ENCODE results near the gene MEP1B. TPM values are rescaled to one million over a fixed set of nuclear protein-coding genes. Genes with fewer than 3 reads are reported as not detected.
"Not testable (repeated sequence)": the region's sequence is repeated elsewhere in the genome, so short reads cannot be mapped to it uniquely, and the experiment has no call there.

The MEP1B gene
- polyA plus RNA-seq: not detected

GRCh38 chr18:32189790-32190189, at the start of gene MEP1B:
Gene MEP1B (plus strand): TSS chr18:32190039. CDS start chr18:32190071, 32 bp downstream.
- H3K9me3 ChIP-seq (ENCODE audit: control insufficient read depth in 2 of 2, insufficient read depth in 1 of 2, low read depth in 1 of 2, low read length in 1 of 2): no peaks in the 10 kb centered on the region
- H3K36me3 ChIP-seq (ENCODE audit: control insufficient read depth in 2 of 2, insufficient read depth in 2 of 2, low read length in 1 of 2): no peaks in the 10 kb centered on the region
- WGBS, 2 donors: 68 to 81% methylated on average over 2 of the region's 2 CpGs
- no peak within 1 kb of the TSS for H3K4me3 ChIP-seq (ENCODE audit: low read depth in 1 of 2, low read length in 2 of 2)
- no peak within 1 kb of the TSS for H3K27ac ChIP-seq (ENCODE audit: low read depth in 2 of 2, low read length in 1 of 2)
- no peaks in the 10 kb centered on the region for H3K4me1 ChIP-seq (ENCODE audit: control insufficient read depth in 2 of 2, insufficient read depth in 2 of 2, low read length in 1 of 2)
- H3K27me3 ChIP-seq (ENCODE audit: control insufficient read depth in 1 of 2, insufficient read depth in 2 of 2, low read length in 2 of 2): no peaks in the 10 kb centered on the region

- no peak overlapping the region for H3K4me3 ChIP-seq (ENCODE audit: low read depth in 1 of 2, low read length in 2 of 2)
- H3K36me3 ChIP-seq (ENCODE audit: control insufficient read depth in 2 of 2, insufficient read depth in 2 of 2, low read length in 1 of 2): no peaks in the 10 kb centered on the region
- 58 to 60% methylated on average over 2 of the region's 2 CpGs for WGBS, 2 donors
- H3K27ac ChIP-seq (ENCODE audit: low read depth in 2 of 2, low read length in 1 of 2): no peak overlapping the region
- no peaks in the 10 kb centered on the region for H3K4me1 ChIP-seq (ENCODE audit: control insufficient read depth in 2 of 2, insufficient read depth in 2 of 2, low read length in 1 of 2)
- H3K27me3 ChIP-seq (ENCODE audit: control insufficient read depth in 1 of 2, insufficient read depth in 2 of 2, low read length in 2 of 2): no peaks in the 10 kb centered on the region
- H3K9me3 ChIP-seq (ENCODE audit: control insufficient read depth in 2 of 2, insufficient read depth in 1 of 2, low read depth in 1 of 2, low read length in 1 of 2): no peaks in the 10 kb centered on the region
Observed at GRCh38 chr18:32148185-32148870, 41.5 kb upstream of the MEP1B start.

- Histone ChIP-seq H3K4me1 (ENCODE audit: control insufficient read depth in 2 of 2, insufficient read depth in 2 of 2, low read length in 1 of 2) (no peaks in the 10 kb centered on the region), H3K36me3 (ENCODE audit: control insufficient read depth in 2 of 2, insufficient read depth in 2 of 2, low read length in 1 of 2) (no peaks in the 10 kb centered on the region), H3K27ac (ENCODE audit: low read depth in 2 of 2, low read length in 1 of 2) (no peak overlapping the region), H3K27me3 (ENCODE audit: control insufficient read depth in 1 of 2, insufficient read depth in 2 of 2, low read length in 2 of 2) (no peaks in the 10 kb centered on the region), H3K4me3 (ENCODE audit: low read depth in 1 of 2, low read length in 2 of 2) (no peak overlapping the region), H3K9me3 (ENCODE audit: control insufficient read depth in 2 of 2, insufficient read depth in 1 of 2, low read depth in 1 of 2, low read length in 1 of 2) (no peaks in the 10 kb centered on the region)
- WGBS, 2 donors: 81% methylated on average over 5 of the region's 5 CpGs
Observed at GRCh38 chr18:32152705-32153448, 37.0 kb upstream of the MEP1B start.

GRCh38 chr18:32156855-32157254, 33.0 kb upstream of the MEP1B start:
- H3K9me3 ChIP-seq (ENCODE audit: control insufficient read depth in 2 of 2, insufficient read depth in 1 of 2, low read depth in 1 of 2, low read length in 1 of 2): no peaks in the 10 kb centered on the region
- H3K36me3 ChIP-seq (ENCODE audit: control insufficient read depth in 2 of 2, insufficient read depth in 2 of 2, low read length in 1 of 2): no peaks in the 10 kb centered on the region
- H3K4me1 ChIP-seq (ENCODE audit: control insufficient read depth in 2 of 2, insufficient read depth in 2 of 2, low read length in 1 of 2): no peaks in the 10 kb centered on the region
- H3K4me3 ChIP-seq (ENCODE audit: low read depth in 1 of 2, low read length in 2 of 2): no peak overlapping the region
- no peak overlapping the region for H3K27ac ChIP-seq (ENCODE audit: low read depth in 2 of 2, low read length in 1 of 2)
- H3K27me3 ChIP-seq (ENCODE audit: control insufficient read depth in 1 of 2, insufficient read depth in 2 of 2, low read length in 2 of 2): no peaks in the 10 kb centered on the region

GRCh38 chr18:32157580-32157979, 32.3 kb upstream of the MEP1B start:
- H3K27ac ChIP-seq (ENCODE audit: low read depth in 2 of 2, low read length in 1 of 2): no peak overlapping the region
- 65 to 67% methylated on average over 5 of the region's 5 CpGs for WGBS, 2 donors
- H3K27me3 ChIP-seq (ENCODE audit: control insufficient read depth in 1 of 2, insufficient read depth in 2 of 2, low read length in 2 of 2): no peaks in the 10 kb centered on the region
- H3K4me1 ChIP-seq (ENCODE audit: control insufficient read depth in 2 of 2, insufficient read depth in 2 of 2, low read length in 1 of 2): no peaks in the 10 kb centered on the region
- no peaks in the 10 kb centered on the region for H3K9me3 ChIP-seq (ENCODE audit: control insufficient read depth in 2 of 2, insufficient read depth in 1 of 2, low read depth in 1 of 2, low read length in 1 of 2)
- H3K36me3 ChIP-seq (ENCODE audit: control insufficient read depth in 2 of 2, insufficient read depth in 2 of 2, low read length in 1 of 2): no peaks in the 10 kb centered on the region
- no peak overlapping the region for H3K4me3 ChIP-seq (ENCODE audit: low read depth in 1 of 2, low read length in 2 of 2)

DNA sequence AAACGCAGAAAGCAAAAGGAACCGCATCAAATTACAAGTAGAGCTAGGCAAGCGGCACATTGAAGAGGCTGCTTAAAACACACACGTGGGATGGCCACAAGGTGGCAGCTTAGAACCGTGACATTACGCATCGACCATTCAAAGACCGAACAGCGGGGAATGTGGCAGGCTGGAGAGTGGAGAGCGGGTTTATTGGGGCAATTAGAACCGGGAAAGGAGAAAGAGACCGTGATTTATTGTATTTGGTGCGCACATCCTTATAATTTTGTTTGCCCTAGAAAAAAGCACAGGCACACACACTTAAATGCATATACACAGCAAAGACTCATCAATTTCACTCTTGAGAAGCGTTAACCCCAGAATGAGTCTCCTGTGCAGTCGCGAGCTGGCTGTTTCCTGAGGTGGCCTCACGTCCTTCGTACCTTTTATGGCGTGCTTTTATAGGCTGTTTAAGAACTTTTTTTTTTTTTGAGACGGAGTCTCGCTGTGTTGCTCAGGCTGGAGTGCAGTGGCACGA, 31.7 kb upstream of the MEP1B start:
- no peak overlapping the region for H3K27ac ChIP-seq (ENCODE audit: low read depth in 2 of 2, low read length in 1 of 2)
- H3K9me3 ChIP-seq (ENCODE audit: control insufficient read depth in 2 of 2, insufficient read depth in 1 of 2, low read depth in 1 of 2, low read length in 1 of 2): no peaks in the 10 kb centered on the region
- no peak overlapping the region for H3K4me3 ChIP-seq (ENCODE audit: low read depth in 1 of 2, low read length in 2 of 2)
- H3K4me1 ChIP-seq (ENCODE audit: control insufficient read depth in 2 of 2, insufficient read depth in 2 of 2, low read length in 1 of 2): no peaks in the 10 kb centered on the region
- 6 to 11% methylated on average over 22 of the region's 22 CpGs for WGBS, 2 donors
- H3K27me3 ChIP-seq (ENCODE audit: control insufficient read depth in 1 of 2, insufficient read depth in 2 of 2, low read length in 2 of 2): no peaks in the 10 kb centered on the region
- H3K36me3 ChIP-seq (ENCODE audit: control insufficient read depth in 2 of 2, insufficient read depth in 2 of 2, low read length in 1 of 2): no peaks in the 10 kb centered on the region

DNA sequence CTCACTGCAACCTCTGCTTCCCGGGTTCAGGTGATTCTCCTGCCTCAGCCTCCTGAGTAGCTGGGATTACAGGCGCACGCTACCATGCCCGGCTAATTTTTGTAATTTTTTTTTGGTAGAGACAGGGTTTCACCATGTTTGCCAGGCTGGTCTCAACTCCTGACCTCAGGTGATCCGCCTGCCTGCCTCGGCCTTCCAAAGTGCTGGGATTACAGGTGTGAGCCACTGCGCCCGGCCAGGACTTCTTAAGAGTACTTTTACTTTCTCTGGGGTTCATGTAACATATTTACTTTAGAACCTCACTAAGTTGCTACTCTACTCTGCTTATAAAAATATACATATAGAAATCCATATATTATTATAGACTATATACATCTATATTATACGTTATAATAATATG, 31.2 kb upstream of the MEP1B start:
- H3K36me3 ChIP-seq (ENCODE audit: control insufficient read depth in 2 of 2, insufficient read depth in 2 of 2, low read length in 1 of 2); H3K4me1 ChIP-seq (ENCODE audit: control insufficient read depth in 2 of 2, insufficient read depth in 2 of 2, low read length in 1 of 2); H3K9me3 ChIP-seq (ENCODE audit: control insufficient read depth in 2 of 2, insufficient read depth in 1 of 2, low read depth in 1 of 2, low read length in 1 of 2); H3K4me3 ChIP-seq (ENCODE audit: low read depth in 1 of 2, low read length in 2 of 2); H3K27ac ChIP-seq (ENCODE audit: low read depth in 2 of 2, low read length in 1 of 2); H3K27me3 ChIP-seq (ENCODE audit: control insufficient read depth in 1 of 2, insufficient read depth in 2 of 2, low read length in 2 of 2): not testable (repeated sequence)
- 69 to 71% methylated on average over 9 of the region's 9 CpGs for WGBS, 2 donors

DNA sequence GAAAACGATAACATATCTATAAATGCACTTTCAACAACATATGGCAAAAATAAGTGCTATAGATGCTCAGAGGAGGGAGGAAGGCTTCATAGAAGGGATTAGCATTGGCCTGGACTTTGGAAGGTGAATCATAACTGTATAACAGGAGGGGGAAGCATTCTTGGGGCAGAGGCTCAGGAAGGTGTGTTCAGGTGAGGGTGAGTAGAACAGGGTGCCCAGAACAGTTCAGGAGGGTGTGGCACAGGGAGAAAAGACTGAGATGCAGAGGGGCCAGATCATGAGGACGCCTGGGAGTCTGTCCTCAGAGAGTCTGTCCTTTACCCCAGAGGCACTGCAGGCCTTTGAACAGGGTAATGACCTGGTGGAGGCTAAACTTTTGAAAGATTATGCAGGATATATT, 29.3 kb upstream of the MEP1B start:
- H3K9me3 ChIP-seq (ENCODE audit: control insufficient read depth in 2 of 2, insufficient read depth in 1 of 2, low read depth in 1 of 2, low read length in 1 of 2): no peaks in the 10 kb centered on the region
- H3K27ac ChIP-seq (ENCODE audit: low read depth in 2 of 2, low read length in 1 of 2): no peak overlapping the region
- 73 to 78% methylated on average over 2 of the region's 2 CpGs for WGBS, 2 donors
- no peaks in the 10 kb centered on the region for H3K27me3 ChIP-seq (ENCODE audit: control insufficient read depth in 1 of 2, insufficient read depth in 2 of 2, low read length in 2 of 2)
- H3K4me3 ChIP-seq (ENCODE audit: low read depth in 1 of 2, low read length in 2 of 2): no peak overlapping the region
- H3K36me3 ChIP-seq (ENCODE audit: control insufficient read depth in 2 of 2, insufficient read depth in 2 of 2, low read length in 1 of 2): no peaks in the 10 kb centered on the region
- no peaks in the 10 kb centered on the region for H3K4me1 ChIP-seq (ENCODE audit: control insufficient read depth in 2 of 2, insufficient read depth in 2 of 2, low read length in 1 of 2)

DNA sequence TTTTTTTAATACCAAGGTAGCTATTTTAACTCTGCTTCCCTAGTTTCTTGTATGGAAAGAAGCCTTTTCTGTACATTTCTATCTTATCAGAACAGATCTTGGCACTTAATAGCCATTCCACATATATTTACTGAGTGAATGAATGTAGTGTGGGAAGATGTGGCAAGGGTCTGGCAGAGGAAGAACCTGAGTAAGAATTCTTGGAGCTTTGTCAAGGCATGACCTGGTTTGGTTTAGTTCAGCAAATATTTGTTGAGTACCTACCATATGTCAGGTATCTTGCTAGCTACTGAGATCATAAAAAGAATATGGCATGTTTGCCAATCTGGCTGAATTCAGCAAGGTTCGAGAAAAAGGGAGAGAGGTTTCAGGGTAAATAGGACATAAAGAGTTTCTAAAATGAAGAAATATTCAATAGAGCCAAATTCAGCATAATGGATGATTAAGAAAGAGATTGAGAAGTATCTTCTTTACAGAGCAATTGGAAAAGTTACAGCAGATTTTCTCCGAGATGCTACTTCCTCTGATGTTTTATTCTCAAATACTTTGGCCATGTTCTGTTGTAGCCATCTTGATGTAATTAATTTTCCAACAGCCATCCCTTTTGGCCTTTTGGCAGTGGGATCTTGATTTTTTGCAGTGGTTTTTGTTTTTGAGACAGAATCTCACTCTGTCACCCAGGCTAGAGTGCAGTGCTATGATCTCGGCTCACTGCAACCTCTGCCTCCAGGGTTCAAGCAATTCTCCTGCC, 21.7 kb upstream of the MEP1B start:
- Histone ChIP-seq H3K27ac (ENCODE audit: low read depth in 2 of 2, low read length in 1 of 2) (no peak overlapping the region), H3K27me3 (ENCODE audit: control insufficient read depth in 1 of 2, insufficient read depth in 2 of 2, low read length in 2 of 2) (no peaks in the 10 kb centered on the region), H3K4me1 (ENCODE audit: control insufficient read depth in 2 of 2, insufficient read depth in 2 of 2, low read length in 1 of 2) (no peaks in the 10 kb centered on the region), H3K9me3 (ENCODE audit: control insufficient read depth in 2 of 2, insufficient read depth in 1 of 2, low read depth in 1 of 2, low read length in 1 of 2) (no peaks in the 10 kb centered on the region), H3K4me3 (ENCODE audit: low read depth in 1 of 2, low read length in 2 of 2) (no peak overlapping the region), H3K36me3 (ENCODE audit: control insufficient read depth in 2 of 2, insufficient read depth in 2 of 2, low read length in 1 of 2) (no peaks in the 10 kb centered on the region)
- WGBS, 2 donors: 62 to 65% methylated on average over 3 of the region's 3 CpGs
